Testis (tissue), 2 donors: ENCODE results near the gene PLCL1.

Experiments used
- CTCF ChIP-seq, 3 experiments: fragments of 450-650 bp in 2 of 3; fragments of 200-600 bp in 1 of 3; sonication (generic) in 1 of 3; IDR thresholded peaks; one replicate each; pipeline ENCODE4 v1.5.1; 2016 to 2019; ENCODE audit warnings: antibody characterized with exemption in 3 of 3, mild to moderate bottlenecking in 2 of 3, moderate library complexity in 1 of 3
- POLR2A ChIP-seq: fragments of 450-650 bp; IDR thresholded peaks from one replicate; pipeline ENCODE4 v1.6.1; 2017; ENCODE audit warnings: antibody characterized with exemption, mild to moderate bottlenecking, moderate library complexity

- no peak for TF ChIP-seq CTCF (IDR thresholded peaks at IDR 0.05)
- TF ChIP-seq POLR2A = no peak
These were observed 103.8 kb downstream of the PLCL1 start for GRCh38 chr2:197908156-197908555.
